ENCODE results near the gene STXBP6. TPM values are rescaled to one million over a fixed set of nuclear protein-coding genes. Genes with fewer than 3 reads are reported as not detected.

The STXBP6 gene
- total RNA-seq, 2 donors from 2014 or later: not detected

DNA sequence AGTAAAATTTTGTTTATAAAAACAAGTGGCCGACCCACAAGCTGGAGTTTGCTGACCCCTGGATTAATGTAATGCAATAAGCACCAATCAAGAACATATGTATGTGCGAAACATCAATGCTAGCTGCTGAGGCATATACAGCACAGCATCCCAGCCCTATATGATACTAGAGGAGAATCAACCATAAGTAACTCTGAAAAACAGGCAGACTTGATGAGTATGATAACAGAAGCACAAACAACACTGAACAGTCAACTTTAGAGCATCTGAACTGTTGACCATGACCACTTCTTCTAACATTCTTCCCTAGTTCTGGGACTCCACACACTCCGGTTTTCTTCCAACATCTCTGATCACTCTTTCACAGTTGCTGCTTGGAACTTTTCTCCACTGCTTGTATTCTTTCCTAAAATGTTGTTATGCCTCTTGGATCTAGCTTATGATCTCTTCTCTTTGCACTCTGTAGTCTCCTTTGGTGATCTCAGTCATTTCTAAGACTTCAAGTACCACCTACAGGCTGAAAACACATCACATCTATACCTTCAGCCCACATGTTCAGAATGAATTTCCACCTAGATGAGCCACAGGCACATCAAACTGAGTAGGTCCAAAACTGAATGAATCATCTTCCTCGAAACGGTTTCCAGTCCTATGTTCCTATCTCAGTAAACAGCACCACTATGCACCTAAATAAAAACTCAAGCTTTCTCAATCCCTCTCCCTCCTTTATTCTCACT is 57.2 kb downstream of the STXBP6 start:
- peak; percentile 71 for ATAC-seq (replicated peaks)
- Mint-ChIP-seq H3K27me3 (peaks cover 7% of the 10 kb centered on the region), H3K4me1 (no peaks in the 10 kb centered on the region), H3K36me3 (ENCODE audit: low read depth) (no peaks in the 10 kb centered on the region), H3K4me3 (no peak overlapping the region), H3K9me3 (no peaks in the 10 kb centered on the region), H3K27ac (no peak overlapping the region)

DNA sequence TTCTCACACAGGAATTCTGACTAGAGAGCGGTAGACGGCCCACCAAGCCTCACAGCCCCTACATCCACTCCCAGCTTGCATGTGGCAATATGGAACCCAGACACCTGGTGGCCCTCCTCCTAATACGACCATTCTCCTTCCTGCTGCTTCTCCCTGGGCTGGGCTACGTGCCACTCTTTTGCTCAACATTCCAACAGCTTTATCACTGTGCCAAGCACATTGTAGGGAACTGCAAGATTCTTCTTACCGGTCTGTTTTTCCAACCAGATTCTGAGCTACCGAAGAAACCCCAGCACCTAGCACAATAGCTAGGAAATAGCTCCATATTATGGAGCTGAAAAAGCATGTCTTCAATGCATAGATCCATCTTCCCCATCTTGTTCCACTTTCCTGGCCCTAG is 58.1 kb downstream of the STXBP6 start:
- no peak overlapping the region for H3K4me3 Mint-ChIP-seq
- H3K27me3 Mint-ChIP-seq: peaks cover 7% of the 10 kb centered on the region
- no peaks in the 10 kb centered on the region for H3K36me3 Mint-ChIP-seq (ENCODE audit: low read depth)
- no peak for ATAC-seq (replicated peaks)
- H3K9me3 Mint-ChIP-seq: no peaks in the 10 kb centered on the region
- H3K27ac Mint-ChIP-seq: no peak overlapping the region
- H3K4me1 Mint-ChIP-seq: no peaks in the 10 kb centered on the region

DNA sequence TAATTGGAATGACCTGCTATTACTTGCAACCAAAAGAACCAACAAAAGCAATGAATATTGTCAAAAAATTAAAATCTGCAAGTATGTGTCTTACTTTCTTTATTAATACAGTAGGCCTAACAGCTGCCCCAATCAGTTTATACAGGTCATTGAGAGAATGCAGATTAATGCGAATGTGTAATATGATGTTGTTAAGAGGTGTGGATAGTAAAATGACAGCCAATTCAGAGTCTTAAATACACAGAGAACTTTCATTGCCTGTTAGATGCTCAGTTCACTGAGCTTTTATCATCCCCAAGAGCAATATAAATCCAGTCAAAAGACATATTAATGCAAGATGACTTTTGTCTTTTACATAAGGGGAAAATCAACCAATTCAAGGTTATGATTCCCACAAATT is 58.7 kb downstream of the STXBP6 start:
- no peaks in the 10 kb centered on the region for H3K36me3 Mint-ChIP-seq (ENCODE audit: low read depth)
- H3K4me3 Mint-ChIP-seq: no peak overlapping the region
- no peak for ATAC-seq (replicated peaks)
- no peaks in the 10 kb centered on the region for H3K9me3 Mint-ChIP-seq
- peaks cover 7% of the 10 kb centered on the region for H3K27me3 Mint-ChIP-seq
- no peaks in the 10 kb centered on the region for H3K4me1 Mint-ChIP-seq
- no peak overlapping the region for H3K27ac Mint-ChIP-seq

DNA sequence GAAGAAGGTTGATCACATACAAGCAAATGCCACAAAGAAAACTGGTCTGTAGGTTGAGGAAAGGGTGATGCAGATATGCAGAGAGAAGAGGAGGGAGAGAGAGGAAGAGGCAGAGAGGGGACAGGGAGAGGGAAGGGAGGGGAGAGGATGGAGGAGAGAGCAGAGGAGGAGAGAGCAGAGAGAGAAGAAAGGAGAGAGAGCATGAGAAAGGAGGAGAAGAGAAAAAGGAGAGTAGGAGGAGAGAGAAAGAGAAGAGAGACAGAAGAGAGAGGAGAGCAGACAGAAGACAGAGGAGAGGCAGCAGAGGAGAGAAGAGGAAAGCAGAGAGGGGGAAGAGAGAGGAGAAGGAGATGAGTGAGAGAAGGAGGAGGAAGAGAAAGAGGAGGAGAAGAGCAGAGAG is 59.2 kb downstream of the STXBP6 start:
- no peak overlapping the region for H3K27ac Mint-ChIP-seq
- no peaks in the 10 kb centered on the region for H3K36me3 Mint-ChIP-seq (ENCODE audit: low read depth)
- H3K9me3 Mint-ChIP-seq: no peaks in the 10 kb centered on the region
- peaks cover 7% of the 10 kb centered on the region for H3K27me3 Mint-ChIP-seq
- H3K4me3 Mint-ChIP-seq: no peak overlapping the region
- ATAC-seq (replicated peaks): no peak
- no peaks in the 10 kb centered on the region for H3K4me1 Mint-ChIP-seq

DNA sequence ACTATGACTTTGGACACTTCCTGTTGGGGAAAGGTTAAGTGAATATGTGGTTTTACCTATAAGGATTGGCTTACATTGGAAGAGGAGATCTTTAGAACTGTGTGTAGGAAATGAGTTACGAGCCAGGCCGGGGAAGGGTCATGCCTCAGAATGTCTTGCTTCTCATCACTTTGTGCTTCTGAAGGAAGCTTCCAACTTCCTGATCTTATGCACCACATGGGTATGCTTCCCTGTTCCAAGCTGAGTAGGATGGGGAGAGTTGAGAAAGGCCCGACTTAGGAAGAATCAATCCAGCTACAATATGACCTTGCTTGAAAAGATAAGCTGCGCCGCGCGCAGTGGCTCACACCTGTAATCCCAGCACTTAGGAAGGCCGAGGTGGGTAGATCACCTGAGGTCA is 59.9 kb downstream of the STXBP6 start:
- Mint-ChIP-seq H3K27me3 (peaks cover 10% of the 10 kb centered on the region), H3K9me3 (no peaks in the 10 kb centered on the region), H3K4me1 (no peaks in the 10 kb centered on the region), H3K27ac (no peak overlapping the region), H3K4me3 (no peak overlapping the region), H3K36me3 (ENCODE audit: low read depth) (no peaks in the 10 kb centered on the region)
- no peak for ATAC-seq (replicated peaks)

DNA sequence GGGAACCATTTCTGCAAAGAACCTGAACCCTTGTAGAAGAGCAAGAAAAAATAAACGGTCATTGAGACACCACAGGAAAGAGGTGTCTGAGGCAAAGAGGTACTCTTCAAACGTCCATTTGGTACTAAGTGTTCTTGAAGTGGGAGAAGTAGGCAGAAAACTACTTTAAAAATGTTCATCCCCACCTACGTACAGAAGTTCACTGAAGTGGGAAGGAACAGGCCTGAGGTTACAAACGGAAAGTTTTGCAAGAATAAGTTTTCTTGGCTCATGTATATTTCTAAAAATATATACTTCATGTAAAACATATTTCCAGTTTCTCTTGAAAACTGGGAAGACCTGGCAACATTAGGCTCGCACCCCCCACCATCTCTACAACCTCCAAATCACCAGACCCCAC is 61.2 kb downstream of the STXBP6 start:
- Mint-ChIP-seq H3K27me3 (peaks cover 13% of the 10 kb centered on the region), H3K27ac (no peak overlapping the region), H3K4me3 (no peak overlapping the region), H3K4me1 (no peaks in the 10 kb centered on the region), H3K9me3 (no peaks in the 10 kb centered on the region), H3K36me3 (ENCODE audit: low read depth) (no peaks in the 10 kb centered on the region)
- no peak for ATAC-seq (replicated peaks)

DNA sequence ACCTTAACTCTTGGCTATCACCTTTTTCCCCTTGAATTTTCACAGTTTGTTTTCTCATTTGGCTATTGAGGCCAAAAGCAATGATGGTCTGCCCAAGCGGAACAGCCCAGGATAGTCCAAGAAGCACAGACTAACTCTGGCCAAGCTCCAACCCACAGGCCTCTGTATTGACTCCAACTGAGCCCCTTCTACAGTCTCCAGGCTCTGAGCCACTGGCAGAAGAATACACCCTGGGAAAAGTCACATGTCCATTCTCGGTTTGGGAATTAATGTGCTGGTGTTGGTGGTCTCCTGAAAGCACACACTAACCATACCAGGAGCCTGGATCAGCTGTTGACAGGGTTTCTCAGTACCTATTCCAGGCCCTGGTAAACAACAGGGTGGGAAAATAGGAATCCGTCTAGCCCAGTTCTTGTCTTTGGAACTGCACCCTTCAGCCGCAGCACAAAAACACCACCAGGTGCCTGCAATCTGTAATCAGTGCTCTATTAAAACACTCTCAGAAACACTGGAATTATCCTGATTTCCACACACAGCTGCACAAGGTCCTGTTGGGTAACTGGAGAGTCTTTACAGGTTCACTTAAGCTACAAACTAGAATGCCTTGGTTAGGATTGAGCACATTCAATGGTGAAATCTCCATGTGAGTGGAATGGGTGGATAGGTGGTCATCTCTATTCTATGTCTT is 63.6 kb downstream of the STXBP6 start:
- ATAC-seq (replicated peaks): no peak
- no peaks in the 10 kb centered on the region for H3K36me3 Mint-ChIP-seq (ENCODE audit: low read depth)
- H3K27ac Mint-ChIP-seq: no peak overlapping the region
- no peaks in the 10 kb centered on the region for H3K9me3 Mint-ChIP-seq
- peaks cover 13% of the 10 kb centered on the region for H3K27me3 Mint-ChIP-seq
- no peak overlapping the region for H3K4me3 Mint-ChIP-seq
- H3K4me1 Mint-ChIP-seq: no peaks in the 10 kb centered on the region

DNA sequence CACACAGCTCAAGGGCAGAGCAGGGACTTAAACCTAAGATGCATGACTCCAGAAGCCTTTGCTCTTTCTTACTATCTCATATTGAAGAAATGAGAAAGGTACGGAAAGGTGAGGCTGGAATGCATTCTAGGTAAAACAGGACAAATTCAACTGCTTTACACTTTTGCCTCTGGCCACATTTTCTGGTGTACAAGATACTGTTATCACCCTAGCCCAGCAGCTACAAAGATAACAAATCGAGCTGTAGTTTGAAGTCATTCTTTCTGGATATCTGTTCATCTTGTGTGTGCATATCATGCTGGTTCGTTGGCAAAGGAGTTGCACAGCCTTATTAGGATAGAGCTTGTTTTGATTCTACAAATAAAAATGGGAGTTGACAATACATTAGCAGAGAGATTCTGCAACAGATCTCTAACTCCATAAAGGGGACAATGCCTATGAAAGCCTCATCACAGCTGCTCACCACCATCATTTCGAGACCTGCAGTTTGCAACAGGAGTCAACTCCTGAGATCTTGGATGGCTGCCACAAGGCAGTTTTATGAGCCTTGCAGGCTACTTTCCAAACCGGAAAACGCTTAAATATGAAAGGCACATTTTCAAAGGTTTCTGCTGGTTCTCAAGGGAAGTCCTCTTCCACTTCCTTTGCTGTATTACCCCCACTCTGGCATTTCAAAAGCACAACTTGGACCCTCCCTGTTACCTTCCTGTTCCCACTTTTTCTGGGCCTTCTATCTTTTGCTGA is 64.9 kb downstream of the STXBP6 start:
- no peaks in the 10 kb centered on the region for H3K36me3 Mint-ChIP-seq (ENCODE audit: low read depth)
- no peak overlapping the region for H3K4me3 Mint-ChIP-seq
- no peak overlapping the region for H3K27ac Mint-ChIP-seq
- H3K9me3 Mint-ChIP-seq: no peaks in the 10 kb centered on the region
- ATAC-seq (replicated peaks): no peak
- peaks cover 13% of the 10 kb centered on the region for H3K27me3 Mint-ChIP-seq
- H3K4me1 Mint-ChIP-seq: no peaks in the 10 kb centered on the region

DNA sequence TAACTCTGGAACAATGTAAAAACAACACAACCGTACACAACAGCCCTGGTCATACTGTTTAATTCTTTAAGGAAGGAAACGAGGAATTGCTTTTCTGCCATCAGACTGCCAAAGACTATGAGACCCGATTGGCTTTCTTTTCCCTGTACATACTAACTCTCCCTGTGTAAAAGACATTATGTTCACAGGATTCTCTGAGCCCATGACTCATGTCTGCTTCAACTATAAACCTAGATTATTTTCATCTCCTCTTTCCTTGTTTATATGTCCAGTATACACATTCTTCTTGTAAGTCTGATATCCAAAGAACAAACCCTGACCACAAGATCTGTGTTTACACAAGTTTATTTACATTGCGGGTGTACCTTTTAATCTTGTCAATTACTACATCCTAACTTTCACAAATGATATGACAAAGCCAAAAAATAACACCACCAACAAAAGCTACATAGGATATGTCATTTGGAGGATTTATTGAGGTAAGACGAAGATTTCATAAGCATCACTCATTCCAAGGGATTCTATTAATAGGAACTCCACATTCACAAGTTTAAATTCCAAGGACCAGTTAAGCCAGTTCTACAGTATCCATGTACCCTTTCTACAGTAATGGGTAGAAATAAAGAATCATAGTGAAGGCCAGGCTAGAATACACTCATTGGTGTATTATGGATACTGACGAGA is 67.3 kb downstream of the STXBP6 start:
- Mint-ChIP-seq H3K4me1 (no peaks in the 10 kb centered on the region), H3K4me3 (no peak overlapping the region), H3K36me3 (ENCODE audit: low read depth) (no peaks in the 10 kb centered on the region), H3K27ac (no peak overlapping the region), H3K9me3 (no peaks in the 10 kb centered on the region), H3K27me3 (peaks cover 12% of the 10 kb centered on the region)
- no peak for ATAC-seq (replicated peaks)

DNA sequence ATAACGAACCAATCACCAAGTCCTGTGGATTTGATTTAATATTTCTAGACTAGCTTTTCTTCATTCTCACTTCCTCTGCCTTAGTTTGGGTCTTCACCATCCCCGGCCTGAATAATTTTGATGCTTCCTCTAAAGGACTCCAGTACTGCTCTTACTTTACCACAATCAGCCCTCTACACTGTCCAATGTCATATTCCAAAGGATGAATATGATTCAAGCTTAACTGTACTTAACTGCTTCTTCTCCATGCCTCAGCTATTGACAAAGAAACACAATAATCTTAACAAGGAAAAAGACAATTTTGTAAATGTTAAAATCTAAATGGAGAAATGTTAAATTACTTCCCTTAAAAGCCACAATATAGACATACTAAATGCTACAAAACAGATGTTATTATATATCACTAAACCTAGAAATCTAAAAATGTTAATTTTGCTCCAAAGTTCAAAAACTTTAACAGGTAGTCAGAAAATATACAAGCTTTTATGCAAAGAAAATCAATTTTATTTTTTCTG is 70.2 kb downstream of the STXBP6 start:
- Mint-ChIP-seq H3K9me3 (no peaks in the 10 kb centered on the region), H3K36me3 (ENCODE audit: low read depth) (no peaks in the 10 kb centered on the region), H3K27ac (no peak overlapping the region), H3K4me1 (no peaks in the 10 kb centered on the region), H3K27me3 (peaks cover 7% of the 10 kb centered on the region), H3K4me3 (no peak overlapping the region)
- no peak for ATAC-seq (replicated peaks)

DNA sequence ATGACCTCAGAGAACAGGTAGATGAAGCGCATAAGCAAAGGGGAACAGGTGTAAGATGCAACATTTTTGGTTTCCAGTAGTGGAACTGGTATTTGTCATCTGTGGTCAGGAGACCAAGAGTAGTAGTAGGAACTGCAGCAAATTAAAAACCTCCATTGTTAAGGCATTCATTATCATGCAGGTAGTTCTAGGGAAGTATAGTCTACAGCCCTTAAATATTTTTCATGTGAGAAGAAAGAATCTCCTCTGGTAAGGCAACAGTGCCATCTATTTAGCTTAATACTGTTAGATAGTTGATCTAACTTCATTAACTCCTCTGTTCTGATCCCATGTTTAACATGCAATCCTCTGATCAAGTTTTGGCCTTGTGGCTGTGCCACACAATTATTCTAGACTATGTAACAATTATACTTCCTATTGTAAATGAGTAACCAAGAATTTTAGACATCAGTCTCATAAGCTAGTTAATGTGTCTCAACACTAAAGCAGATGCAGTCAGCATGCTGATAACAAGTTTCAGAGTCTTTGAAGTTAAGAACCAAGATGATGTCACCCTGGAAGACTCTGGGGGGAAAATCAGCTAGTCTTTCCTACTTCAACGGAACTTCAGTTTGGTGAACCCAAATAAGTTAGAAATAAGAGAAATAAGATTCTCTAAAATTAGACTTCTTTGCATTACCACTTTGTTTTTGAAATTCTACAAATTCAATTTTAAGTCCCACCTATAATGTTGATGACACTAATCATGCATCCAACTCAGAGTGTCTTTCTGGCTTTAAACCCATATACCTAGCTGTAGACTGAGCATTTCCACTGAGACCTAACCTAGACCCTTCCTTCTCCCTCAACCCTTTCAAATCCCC is 70.9 kb downstream of the STXBP6 start:
- Mint-ChIP-seq H3K4me3 (no peak overlapping the region), H3K4me1 (no peaks in the 10 kb centered on the region), H3K27me3 (peaks cover 4% of the 10 kb centered on the region), H3K27ac (no peak overlapping the region), H3K36me3 (ENCODE audit: low read depth) (no peaks in the 10 kb centered on the region), H3K9me3 (no peaks in the 10 kb centered on the region)
- no peak for ATAC-seq (replicated peaks)

DNA sequence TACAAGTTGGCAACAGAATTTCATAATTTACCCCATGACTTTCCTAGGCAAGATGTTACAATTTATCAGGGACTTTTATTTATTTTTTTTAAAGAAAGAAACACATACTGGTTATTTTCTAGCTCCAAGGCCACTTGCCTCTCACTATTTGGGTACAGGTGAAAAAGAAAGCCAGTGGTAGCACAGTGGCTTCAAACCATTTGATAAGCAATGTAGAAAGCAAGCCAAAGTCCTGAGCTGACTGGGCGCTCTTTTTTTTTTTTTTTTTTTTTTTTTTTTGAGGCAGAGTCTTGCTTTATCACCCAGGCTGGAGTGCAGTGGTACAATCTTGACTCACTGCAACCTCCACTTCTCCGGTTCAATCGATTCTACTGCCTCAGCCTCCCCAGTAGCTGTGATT is 73.3 kb downstream of the STXBP6 start:
- H3K27ac Mint-ChIP-seq: no peak overlapping the region
- no peaks in the 10 kb centered on the region for H3K4me1 Mint-ChIP-seq
- H3K9me3 Mint-ChIP-seq: no peaks in the 10 kb centered on the region
- peaks cover 7% of the 10 kb centered on the region for H3K27me3 Mint-ChIP-seq
- ATAC-seq (replicated peaks): no peak
- H3K4me3 Mint-ChIP-seq: no peak overlapping the region
- no peaks in the 10 kb centered on the region for H3K36me3 Mint-ChIP-seq (ENCODE audit: low read depth)

DNA sequence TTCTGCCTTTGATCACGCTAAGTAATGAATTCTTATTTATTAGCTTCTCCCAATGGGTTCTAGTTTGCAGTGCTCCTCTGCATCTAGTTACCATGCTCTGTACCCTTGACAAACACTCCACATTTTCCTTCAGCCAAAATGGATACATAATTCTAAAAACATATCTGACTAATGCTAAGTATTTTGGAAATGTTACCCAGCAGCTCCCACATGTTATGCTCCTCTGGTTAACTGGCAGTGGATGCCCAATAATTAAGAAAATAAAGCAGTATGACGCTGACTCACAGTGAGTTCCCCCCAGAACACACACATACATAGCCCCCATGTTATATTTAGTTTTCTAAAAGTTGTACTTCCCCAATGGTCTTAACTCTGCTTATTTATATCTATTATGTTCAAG is 74.6 kb downstream of the STXBP6 start:
- no peaks in the 10 kb centered on the region for H3K36me3 Mint-ChIP-seq (ENCODE audit: low read depth)
- peaks cover 7% of the 10 kb centered on the region for H3K27me3 Mint-ChIP-seq
- no peak overlapping the region for H3K27ac Mint-ChIP-seq
- ATAC-seq (replicated peaks): no peak
- H3K4me1 Mint-ChIP-seq: no peaks in the 10 kb centered on the region
- H3K4me3 Mint-ChIP-seq: no peak overlapping the region
- H3K9me3 Mint-ChIP-seq: no peaks in the 10 kb centered on the region

Measured in activated T-helper 17 cell treated with anti-CD3 and anti-CD28 coated beads, Interleukin-2, amount 50 U/mL, for 72 hours (primary cell).